ENCODE data around the gene FOXO6. TPM values are rescaled to one million over a fixed set of nuclear protein-coding genes. Genes with fewer than 3 reads are reported as not detected.
A peak's percentile ranks its signal among the peaks of the same experiment; 100 is the strongest.

FOXO6 gene
- 2.8 and 2.9 TPM in 2 replicates for total RNA-seq
- long read RNA-seq, result 0 reads

- Mint-ChIP-seq H3K9me3 (ENCODE audit: low read depth) (no peaks in the 10 kb centered on the region), H3K27ac (peak within 1 kb of the TSS; percentile 39)
- DNase-seq (ENCODE audit: low spot score, unreplicated experiment), result peak; percentile 95
Measured at GRCh38 chr1:41360786-41361494, at the start of gene FOXO6. TSS of gene FOXO6 (plus strand) at chr1:41361434.

GRCh38 chr1:41312991-41313645 lies 48.1 kb upstream of the FOXO6 start:
- TF ChIP-seq CTCF (IDR thresholded peaks at IDR 0.05; ENCODE audit: unreplicated experiment), result no peak
- peaks cover 1% of the 10 kb centered on the region for H3K9me3 Mint-ChIP-seq (ENCODE audit: low read depth)
- H3K36me3 Mint-ChIP-seq (ENCODE audit: insufficient read depth), result no peaks in the 10 kb centered on the region
- peaks cover 20% of the 10 kb centered on the region for H3K27me3 Mint-ChIP-seq
- no peak overlapping the region for H3K27ac Mint-ChIP-seq
- no peak overlapping the region for H3K4me3 Mint-ChIP-seq (ENCODE audit: low read depth)
- no peak for DNase-seq (ENCODE audit: low spot score, unreplicated experiment)
- peaks cover 3% of the 10 kb centered on the region for H3K4me1 Mint-ChIP-seq (ENCODE audit: low read depth)

More at GRCh38 chr1:41360786-41361494, at the start of gene FOXO6:
- peak; percentile 76 for TF ChIP-seq CTCF (IDR thresholded peaks at IDR 0.05; ENCODE audit: unreplicated experiment)
- peaks cover 12% of the 10 kb centered on the region for H3K4me1 Mint-ChIP-seq (ENCODE audit: low read depth)
- no peaks in the 10 kb centered on the region for H3K36me3 Mint-ChIP-seq (ENCODE audit: insufficient read depth)
- H3K27me3 Mint-ChIP-seq, result peaks cover 46% of the 10 kb centered on the region
- H3K4me3 Mint-ChIP-seq (ENCODE audit: low read depth), result peak within 1 kb of the TSS; percentile 60

GRCh38 chr1:41313661-41314131 lies 47.5 kb upstream of the FOXO6 start:
- peaks cover 3% of the 10 kb centered on the region for H3K4me1 Mint-ChIP-seq (ENCODE audit: low read depth)
- H3K36me3 Mint-ChIP-seq (ENCODE audit: insufficient read depth), result no peaks in the 10 kb centered on the region
- H3K27ac Mint-ChIP-seq, result no peak overlapping the region
- no peaks in the 10 kb centered on the region for H3K9me3 Mint-ChIP-seq (ENCODE audit: low read depth)
- TF ChIP-seq CTCF (IDR thresholded peaks at IDR 0.05; ENCODE audit: unreplicated experiment), result peak; percentile 58
- DNase-seq (ENCODE audit: low spot score, unreplicated experiment), result no peak
- H3K4me3 Mint-ChIP-seq (ENCODE audit: low read depth), result no peak overlapping the region
- peaks cover 24% of the 10 kb centered on the region for H3K27me3 Mint-ChIP-seq

- H3K27me3 Mint-ChIP-seq, result peaks cover 30% of the 10 kb centered on the region
- no peaks in the 10 kb centered on the region for H3K36me3 Mint-ChIP-seq (ENCODE audit: insufficient read depth)
- DNase-seq (ENCODE audit: low spot score, unreplicated experiment), result no peak
- TF ChIP-seq CTCF (IDR thresholded peaks at IDR 0.05; ENCODE audit: unreplicated experiment), result no peak
- no peak overlapping the region for H3K4me3 Mint-ChIP-seq (ENCODE audit: low read depth)
- H3K27ac Mint-ChIP-seq, result no peak overlapping the region
- no peaks in the 10 kb centered on the region for H3K9me3 Mint-ChIP-seq (ENCODE audit: low read depth)
- H3K4me1 Mint-ChIP-seq (ENCODE audit: low read depth), result peaks cover 3% of the 10 kb centered on the region
Measured at GRCh38 chr1:41314376-41315145, 46.7 kb upstream of the FOXO6 start.

All from progenitor cell of endocrine pancreas (in vitro differentiated cells).